Endothelial cell of umbilical vein (primary cell): ENCODE data around the gene RORC. TPM values are rescaled to one million over a fixed set of nuclear protein-coding genes. Genes with fewer than 3 reads are reported as not detected.

Experiments used
- BruUV-seq: library from RNA; stranded (reverse); fragments of 400-500 nt; replicated peaks from 2 replicates; lab custom pipeline; 2021; lab: Mats Ljungman, UMichigan
- CTCF ChIA-PET: fragments of 300-600, 350-600 bp; sonication (Branson Sonifier 250); formaldehyde crosslinking; loops from one replicate; lab custom pipeline; 2021; ENCODE audit warnings: antibody characterized with exemption, inconsistent platforms; lab: Charles Lee
- POLR2A ChIA-PET: fragments of 300-600, 350-600 bp; sonication (Branson Sonifier 250); formaldehyde crosslinking; loops from one replicate; lab custom pipeline; 2021; ENCODE audit warnings: antibody characterized with exemption, inconsistent platforms; lab: Charles Lee
- DNase-seq: peaks from one replicate; pipeline ENCODE4 v3.0.0-alpha.2; 2011; ENCODE audit warnings: low read depth, low spot score
- FAIRE-seq: peaks from 2 replicates; lab custom pipeline; 2011; peaks lifted over from hg19 to GRCh38; lab: Jason Lieb, UNC
- H2AFZ ChIP-seq: 2 replicates; pipeline ENCODE4 v1.6.0; 2012; ENCODE audit warnings: low read depth, low read length, control low read depth, inconsistent platforms
- H3K27ac ChIP-seq: 2 replicates; pipeline ENCODE4 v1.5.1; 2011; ENCODE audit warnings: low read depth, mild to moderate bottlenecking, control low read depth, low read length, moderate library complexity; ENCODE audit not compliant: insufficient read depth
- H3K27me3 ChIP-seq, 2 experiments: 2 replicates each; pipeline versions ENCODE4 v1.6.0 to v1.6.1; 2011; ENCODE audit warnings: low read length in 2 of 2, mixed read lengths in 1 of 2; ENCODE audit not compliant: control insufficient read depth in 2 of 2, insufficient read depth in 2 of 2
- H3K36me3 ChIP-seq, 2 experiments: 2 replicates in 1 of 2; 3 replicates in 1 of 2; pipeline ENCODE4 v1.5.1; 2011; ENCODE audit warnings: low read length in 2 of 2, mild to moderate bottlenecking in 1 of 2, moderate library complexity in 1 of 2; ENCODE audit not compliant: control insufficient read depth in 2 of 2, insufficient read depth in 2 of 2; ENCODE audit errors: extremely low read depth in 1 of 2
- H3K4me1 ChIP-seq: 3 replicates; pipeline ENCODE4 v1.5.1; 2011; ENCODE audit warnings: mild to moderate bottlenecking, low read length; ENCODE audit not compliant: control insufficient read depth, insufficient read depth; ENCODE audit errors: extremely low read depth
- H3K4me2 ChIP-seq: 2 replicates; pipeline ENCODE4 v1.6.1; 2011; ENCODE audit warnings: low read length, control low read depth, mixed read lengths; ENCODE audit not compliant: insufficient read depth
- H3K4me3 ChIP-seq, 3 experiments: fragments of 200-600 bp in 1 of 3; sonication (generic), shearing (Covaris generic) in 1 of 3; replicated peaks in 1 of 3; 2 replicates each; pipeline ENCODE4 v1.5.1; 2011 to 2016; ENCODE audit warnings: control low read depth in 3 of 3, low read length in 3 of 3, mild to moderate bottlenecking in 2 of 3, inconsistent platforms in 1 of 3, low read depth in 1 of 3, moderate library complexity in 1 of 3; ENCODE audit not compliant: insufficient read depth in 1 of 3
- H3K79me2 ChIP-seq: 2 replicates; pipeline ENCODE4 v1.6.0; 2012; ENCODE audit warnings: low read length, inconsistent platforms; ENCODE audit not compliant: control insufficient read depth, insufficient read depth
- H3K9ac ChIP-seq: replicated peaks from 2 replicates; pipeline ENCODE3; 2011; ENCODE audit warnings: low read length, control low read depth; ENCODE audit not compliant: insufficient read depth; ENCODE audit errors: extremely low read depth
- H3K9me1 ChIP-seq: replicated peaks from 3 replicates; pipeline ENCODE4 v1.6.0; 2011; ENCODE audit warnings: mild to moderate bottlenecking, low read length; ENCODE audit not compliant: control insufficient read depth, insufficient read depth; ENCODE audit errors: extremely low read depth
- H3K9me3 ChIP-seq: replicated peaks from 2 replicates; pipeline ENCODE4 v1.5.1; 2012; ENCODE audit warnings: low read length, inconsistent platforms; ENCODE audit not compliant: control insufficient read depth, insufficient read depth
- H4K20me1 ChIP-seq: replicated peaks from 2 replicates; pipeline ENCODE3; 2011; ENCODE audit warnings: mild to moderate bottlenecking, low read length; ENCODE audit not compliant: control insufficient read depth, insufficient read depth; ENCODE audit errors: extremely low read depth
- EZH2 ChIP-seq: IDR thresholded peaks from 2 replicates; pipeline ENCODE4 v1.6.1; 2012; ENCODE audit warnings: borderline replicate concordance, low read depth, mild to moderate bottlenecking, moderate library complexity, low read length, inconsistent platforms; ENCODE audit not compliant: severe bottlenecking
- FOS ChIP-seq: IDR thresholded peaks from 2 replicates; pipeline ENCODE4 v1.6.1; 2011; ENCODE audit warnings: mild to moderate bottlenecking, low read length, moderate library complexity, borderline replicate concordance; ENCODE audit not compliant: insufficient read depth
- GATA2 ChIP-seq: IDR thresholded peaks from 2 replicates; pipeline ENCODE4 v1.7.0; 2011; ENCODE audit warnings: low read depth, mild to moderate bottlenecking, moderate library complexity, mixed read lengths, low read length; ENCODE audit not compliant: insufficient read length, insufficient read depth
- JUN ChIP-seq: IDR thresholded peaks from 2 replicates; pipeline ENCODE4 v1.6.1; 2011; ENCODE audit warnings: borderline replicate concordance, low read depth; ENCODE audit not compliant: insufficient read length, insufficient read depth
- MYC ChIP-seq: IDR thresholded peaks from one replicate; pipeline ENCODE4 v1.6.1; 2011; ENCODE audit warnings: mild to moderate bottlenecking, low read depth, low read length
- POLR2A ChIP-seq: IDR thresholded peaks from 2 replicates; pipeline ENCODE4 v1.6.1; 2012; ENCODE audit warnings: low read depth, mild to moderate bottlenecking, control low read depth, low read length
- POLR2AphosphoS5 ChIP-seq: IDR thresholded peaks from 2 replicates; pipeline ENCODE4 v1.6.1; 2012; ENCODE audit warnings: low read depth, mild to moderate bottlenecking, control low read depth, low read length, moderate library complexity; ENCODE audit not compliant: insufficient read depth
- dilution Hi-C: fragments of 300-500 bp; cut with MboI; formaldehyde crosslinking; loops from one replicate; pipeline ENCODE4 v1.15.0; 2019; ENCODE audit warnings: low sequenced_read_pairs; ENCODE audit not compliant: extremely low pct_ligation_motif_present
- intact Hi-C: fragments of 100-400 bp; cut with micrococcal nuclease; formaldehyde crosslinking; loops from one replicate; pipeline ENCODE4 v1.10.0; 2022
- polyA plus RNA-seq, 4 experiments: library from polyadenylated mRNA; depleted of rRNA in 3 of 4; stranded (reverse) in 3 of 4; unstranded in 1 of 4; fragments of >200 nt; gene quantifications; 2 replicates each; pipeline versions ENCODE4 v1.2.1 to v1.2.3, GENCODE V29; 2011 to 2012; ENCODE audit warnings: missing spikeins in 1 of 4
- total RNA-seq: library from RNA; stranded (reverse); gene quantifications from 2 replicates; pipeline ENCODE4 v1.2.3, GENCODE V29; 2021
- TF ChIP-seq, protein P1 (sequence below): IDR thresholded peaks from 2 replicates; pipeline ENCODE4 v1.6.1; 2011; ENCODE audit not compliant: insufficient read depth, insufficient read length
- TF ChIP-seq, protein P2 (sequence below), 2 donors: IDR thresholded peaks; 1 replicate in 1 of 2; 2 replicates in 1 of 2; pipeline ENCODE4 v1.5.1; 2011; ENCODE audit warnings: low read length in 2 of 2, mild to moderate bottlenecking in 2 of 2, moderate library complexity in 2 of 2, control low read depth in 1 of 2, inconsistent platforms in 1 of 2, low read depth in 1 of 2; ENCODE audit not compliant: insufficient read depth in 1 of 2; ENCODE audit errors: extremely low read depth in 1 of 2

RORC gene
- total and polyA plus RNA-seq, 2 donors (not counting 3 experiments of a cell fraction or from before 2014, with no cell fraction given), result not detected

- dilution Hi-C loops, result no loop called here
- no peak for FAIRE-seq
Observed at GRCh38 chr1:151834239-151834638, 2.6 kb upstream of the RORC start.

GRCh38 chr1:151833172-151833900, 1.7 kb upstream of the RORC start:
- CTCF ChIA-PET, result no interaction called here
- no peak for FAIRE-seq
- Histone ChIP-seq H3K9ac (no peak overlapping the region), H3K9me3 (no peaks in the 10 kb centered on the region), H4K20me1 (no peaks in the 10 kb centered on the region), H3K4me1 (peaks cover 9% of the 10 kb centered on the region), H3K36me3 (no peaks in the 10 kb centered on the region), H2AFZ (no peak overlapping the region), H3K27me3 (peaks cover 0 to 2% of the 10 kb centered on the region in 2 experiments), H3K27ac (no peak overlapping the region), H3K4me2 (no peak overlapping the region), H3K4me3 (no peak overlapping the region), H3K9me1 (no peaks in the 10 kb centered on the region), H3K79me2 (no peaks in the 10 kb centered on the region)
- intact Hi-C loops (no loop called here), dilution Hi-C loops (no loop called here)
- BruUV-seq, result no TSS peak
- DNase-seq, result no peak
- TF ChIP-seq GATA2 (no peak), MYC (no peak), EZH2 (no peak), FOS (no peak), POLR2AphosphoS5 (no peak), JUN (no peak), POLR2A (no peak)
- TF ChIP-seq, protein P1, sequence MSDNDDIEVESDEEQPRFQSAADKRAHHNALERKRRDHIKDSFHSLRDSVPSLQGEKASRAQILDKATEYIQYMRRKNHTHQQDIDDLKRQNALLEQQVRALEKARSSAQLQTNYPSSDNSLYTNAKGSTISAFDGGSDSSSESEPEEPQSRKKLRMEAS, result no peak
- TF ChIP-seq, protein P2, sequence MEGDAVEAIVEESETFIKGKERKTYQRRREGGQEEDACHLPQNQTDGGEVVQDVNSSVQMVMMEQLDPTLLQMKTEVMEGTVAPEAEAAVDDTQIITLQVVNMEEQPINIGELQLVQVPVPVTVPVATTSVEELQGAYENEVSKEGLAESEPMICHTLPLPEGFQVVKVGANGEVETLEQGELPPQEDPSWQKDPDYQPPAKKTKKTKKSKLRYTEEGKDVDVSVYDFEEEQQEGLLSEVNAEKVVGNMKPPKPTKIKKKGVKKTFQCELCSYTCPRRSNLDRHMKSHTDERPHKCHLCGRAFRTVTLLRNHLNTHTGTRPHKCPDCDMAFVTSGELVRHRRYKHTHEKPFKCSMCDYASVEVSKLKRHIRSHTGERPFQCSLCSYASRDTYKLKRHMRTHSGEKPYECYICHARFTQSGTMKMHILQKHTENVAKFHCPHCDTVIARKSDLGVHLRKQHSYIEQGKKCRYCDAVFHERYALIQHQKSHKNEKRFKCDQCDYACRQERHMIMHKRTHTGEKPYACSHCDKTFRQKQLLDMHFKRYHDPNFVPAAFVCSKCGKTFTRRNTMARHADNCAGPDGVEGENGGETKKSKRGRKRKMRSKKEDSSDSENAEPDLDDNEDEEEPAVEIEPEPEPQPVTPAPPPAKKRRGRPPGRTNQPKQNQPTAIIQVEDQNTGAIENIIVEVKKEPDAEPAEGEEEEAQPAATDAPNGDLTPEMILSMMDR (IDR thresholded peaks at IDR 0.05; ENCODE audit: extremely low read depth in 1 of 2, insufficient read depth in 1 of 2, low read depth in 1 of 2, low read length in 2 of 2), result no peak
- POLR2A ChIA-PET, result no interaction called here

More at GRCh38 chr1:151834239-151834638, 2.6 kb upstream of the RORC start:
- H3K9me3 ChIP-seq, result no peaks in the 10 kb centered on the region
- DNase-seq, result no peak
- H4K20me1 ChIP-seq, result no peaks in the 10 kb centered on the region
- CTCF ChIA-PET, result interaction anchor here (0.8 to 1.2 kb wide), 4 partner anchors 48 to 241 kb away, joined by 3 to 6 read pairs (median 3); no protein-coding TSS in a partner anchor
- no peak overlapping the region for H3K4me2 ChIP-seq
- H3K36me3 ChIP-seq, result no peaks in the 10 kb centered on the region
- H2AFZ ChIP-seq, result no peak overlapping the region
- no peaks in the 10 kb centered on the region for H3K79me2 ChIP-seq
- TF ChIP-seq EZH2, result no peak
- TF ChIP-seq POLR2AphosphoS5, result no peak
- no peak for TF ChIP-seq FOS
- TF ChIP-seq GATA2, result no peak
- TF ChIP-seq POLR2A, result no peak
- TF ChIP-seq, protein P1, result no peak
- TF ChIP-seq MYC, result no peak
- TF ChIP-seq JUN, result no peak
- intact Hi-C loops, result no loop called here
- BruUV-seq, result no TSS peak
- no peak overlapping the region for H3K4me3 ChIP-seq
- POLR2A ChIA-PET, result no interaction called here
- H3K9me1 ChIP-seq, result no peaks in the 10 kb centered on the region
- H3K27ac ChIP-seq, result no peak overlapping the region
- H3K9ac ChIP-seq, result no peak overlapping the region
- peaks cover 10% of the 10 kb centered on the region for H3K4me1 ChIP-seq
- H3K27me3 ChIP-seq, result peaks cover 5 to 7% of the 10 kb centered on the region in 2 experiments
